SK-N-SH (cell line): ENCODE measurements around the gene PPP3CB. TPM values are rescaled to one million over a fixed set of nuclear protein-coding genes. Genes with fewer than 3 reads are reported as not detected.

Experiments used
- CTCF ChIA-PET: fragments of 300-600, 350-600 bp; formaldehyde crosslinking; extraction: SDS; loops from one replicate; lab custom pipeline; 2021; lab: Yijun Ruan, JAX
- POLR2A ChIA-PET: fragments of 350-600 bp; sonication (Branson Sonifier 250); formaldehyde crosslinking; extraction: SDS; loops from one replicate; lab custom pipeline; 2020; ENCODE audit warnings: antibody characterized with exemption, inconsistent platforms; lab: Yijun Ruan, JAX
- DNase-seq: peaks from one replicate; pipeline ENCODE4 v3.0.0; 2012
- H2AFZ ChIP-seq: fragments of 200-600 bp; sonication (generic); 2 replicates; pipeline ENCODE4 v1.8.1; 2016; ENCODE audit warnings: antibody characterized with exemption, mild to moderate bottlenecking, low read depth
- H3F3A ChIP-seq: fragments of 200-600 bp; sonication (generic); replicated peaks from 2 replicates; pipeline ENCODE3; 2016; ENCODE audit warnings: antibody characterized with exemption, mild to moderate bottlenecking; ENCODE audit not compliant: insufficient read depth
- H3K27ac ChIP-seq, 2 experiments: fragments of 200-500 bp in 1 of 2; fragments of 200-600 bp in 1 of 2; sonication (Bioruptor generic) in 1 of 2; sonication (generic), shearing (Covaris generic) in 1 of 2; 2 replicates each; pipeline versions ENCODE4 v1.5.1 to v1.6.1; 2014 to 2016; ENCODE audit warnings: low read depth in 2 of 2, inconsistent platforms in 1 of 2, low read length in 1 of 2, mild to moderate bottlenecking in 1 of 2, mixed read lengths in 1 of 2
- H3K27me3 ChIP-seq: fragments of 200-600 bp; sonication (generic), shearing (Covaris generic); 2 replicates; pipeline ENCODE4 v1.6.1; 2016; ENCODE audit warnings: mixed run types; ENCODE audit not compliant: insufficient read depth
- H3K36me3 ChIP-seq, 2 experiments: fragments of 200-500 bp in 1 of 2; fragments of 200-600 bp in 1 of 2; sonication (Bioruptor generic) in 1 of 2; sonication (generic) in 1 of 2; replicated peaks in 1 of 2; 2 replicates each; pipeline versions ENCODE3 to v1.5.1; 2014 to 2016; ENCODE audit warnings: low read length in 1 of 2, mild to moderate bottlenecking in 1 of 2; ENCODE audit not compliant: insufficient read depth in 2 of 2, control insufficient read depth in 1 of 2
- H3K4me1 ChIP-seq, 2 experiments: fragments of 200-500 bp in 1 of 2; fragments of 200-600 bp in 1 of 2; sonication (Bioruptor generic) in 1 of 2; sonication (generic), shearing (Covaris generic) in 1 of 2; 2 replicates each; pipeline versions ENCODE4 v1.5.1 to v1.6.1; 2014 to 2016; ENCODE audit warnings: low read depth in 1 of 2, low read length in 1 of 2, mixed run types in 1 of 2; ENCODE audit not compliant: insufficient read depth in 2 of 2, control insufficient read depth in 1 of 2
- H3K4me2 ChIP-seq: fragments of 200-600 bp; sonication (generic), shearing (Covaris generic); 2 replicates; pipeline ENCODE4 v1.6.1; 2017; ENCODE audit warnings: mixed run types
- H3K4me3 ChIP-seq, 2 experiments: fragments of 200-500 bp in 1 of 2; fragments of 200-600 bp in 1 of 2; sonication (Bioruptor generic) in 1 of 2; sonication (generic), shearing (Covaris generic) in 1 of 2; 2 replicates each; pipeline versions ENCODE4 v1.5.1 to v1.8.1; 2014 to 2016; ENCODE audit warnings: low read depth in 2 of 2, inconsistent platforms in 1 of 2, low read length in 1 of 2, mild to moderate bottlenecking in 1 of 2, mixed read lengths in 1 of 2, moderate library complexity in 1 of 2
- H3K79me2 ChIP-seq: fragments of 200-600 bp; sonication (generic); 2 replicates; pipeline ENCODE4 v1.8.1; 2017; ENCODE audit warnings: mild to moderate bottlenecking; ENCODE audit not compliant: insufficient read depth
- H3K9ac ChIP-seq: fragments of 200-600 bp; sonication (generic); 2 replicates; pipeline ENCODE4 v1.6.1; 2017; ENCODE audit warnings: mixed run types
- H3K9me2 ChIP-seq: fragments of 200-600 bp; sonication (generic); 2 replicates; pipeline ENCODE4 v1.6.1; 2017; ENCODE audit warnings: mixed run types
- H3K9me3 ChIP-seq: fragments of 200-600 bp; sonication (generic); 2 replicates; pipeline ENCODE4 v1.6.1; 2017; ENCODE audit warnings: mixed run types, mild to moderate bottlenecking, moderate library complexity
- H4K20me1 ChIP-seq: fragments of 200-600 bp; sonication (generic); 2 replicates; pipeline ENCODE4 v1.6.1; 2017; ENCODE audit warnings: mild to moderate bottlenecking, mixed run types; ENCODE audit not compliant: insufficient read depth
- CHD2 ChIP-seq: fragments of 150-350 bp; IDR thresholded peaks from 2 replicates; pipeline ENCODE4 v1.6.1; 2018; ENCODE audit warnings: low read length; ENCODE audit not compliant: partially characterized antibody
- EZH2phosphoT487 ChIP-seq: fragments of 200-600 bp; sonication (generic); IDR thresholded peaks from 2 replicates; pipeline ENCODE4 v1.6.1; 2017; ENCODE audit warnings: low read depth, mixed run types, mild to moderate bottlenecking, antibody characterized with exemption, moderate library complexity, borderline replicate concordance
- IRF3 ChIP-seq: fragments of 150-350 bp; IDR thresholded peaks from 2 replicates; pipeline ENCODE4 v1.6.1; 2016; ENCODE audit warnings: mild to moderate bottlenecking, low read depth, low read length
- JUND ChIP-seq: IDR thresholded peaks from 2 replicates; pipeline ENCODE4 v1.4.0; 2012
- MAX ChIP-seq: IDR thresholded peaks from 2 replicates; pipeline ENCODE4 v1.4.0; 2012; ENCODE audit warnings: low read depth
- MEF2A ChIP-seq: IDR thresholded peaks from 2 replicates; pipeline ENCODE4 v1.4.0; 2012; ENCODE audit warnings: low read depth, borderline replicate concordance
- MXI1 ChIP-seq: IDR thresholded peaks from 2 replicates; pipeline ENCODE4 v1.6.1; 2012; ENCODE audit warnings: mild to moderate bottlenecking, low read depth, low read length, improper control_type of control experiment
- NFIC ChIP-seq: IDR thresholded peaks from 2 replicates; pipeline ENCODE4 v1.4.0; 2012; ENCODE audit warnings: borderline replicate concordance
- PBX3 ChIP-seq: IDR thresholded peaks from 2 replicates; pipeline ENCODE4; 2012
- POLR2AphosphoS5 ChIP-seq: IDR thresholded peaks from 2 replicates; pipeline ENCODE4 v1.6.1; 2012; ENCODE audit warnings: low read depth, low read length
- RAD21 ChIP-seq: IDR thresholded peaks from 2 replicates; pipeline ENCODE4 v1.6.1; 2012; ENCODE audit warnings: mild to moderate bottlenecking, low read length
- RCOR1 ChIP-seq: fragments of 150-350 bp; IDR thresholded peaks from 2 replicates; pipeline ENCODE4 v1.6.1; 2017; ENCODE audit warnings: antibody characterized with exemption, low read length
- SMC3 ChIP-seq: IDR thresholded peaks from 2 replicates; pipeline ENCODE4 v1.6.1; 2012; ENCODE audit warnings: low read depth, low read length, improper control_type of control experiment
- TAF1 ChIP-seq: IDR thresholded peaks from 2 replicates; pipeline ENCODE4 v1.6.1; 2012; ENCODE audit warnings: low read depth, mild to moderate bottlenecking, low read length, moderate library complexity, borderline replicate concordance
- TCF12 ChIP-seq: IDR thresholded peaks from 2 replicates; pipeline ENCODE4 v1.4.0; 2012
- USF1 ChIP-seq: IDR thresholded peaks from 2 replicates; pipeline ENCODE4 v1.4.0; 2012; ENCODE audit warnings: low read depth, borderline replicate concordance
- USF2 ChIP-seq: fragments of 150-350 bp; IDR thresholded peaks from 2 replicates; pipeline ENCODE4 v1.6.1; 2017; ENCODE audit warnings: antibody characterized with exemption, low read length, low read depth, borderline replicate concordance
- YY1 ChIP-seq: IDR thresholded peaks from 2 replicates; pipeline ENCODE4 v1.4.0; 2012; ENCODE audit warnings: low read depth, mild to moderate bottlenecking
- WGBS: methylation state at CpG from one replicate; pipeline ENCODE4 v1.1.6; 2017; ENCODE audit warnings: low lambda C conversion rate; 5-methylcytosine and 5-hydroxymethylcytosine counted together
- polyA plus RNA-seq, 3 experiments: library from polyadenylated mRNA; depleted of rRNA; stranded (reverse); fragments of >200 nt; gene quantifications; 2 replicates each; pipeline ENCODE4 v1.2.3, GENCODE V29; 2012

PPP3CB gene
- polyA plus RNA-seq, 1 of the 3 experiments (the other 2 are of a cell fraction), result 14.5 TPM

- TF ChIP-seq TAF1 (no peak), PBX3 (no peak)
Observed at GRCh38 chr10:73405556-73405955, 90.3 kb downstream of the PPP3CB start (continued).

- Histone ChIP-seq H3K27ac (no peak overlapping the region), H2AFZ (no peak overlapping the region), H3K4me2 (no peak overlapping the region), H3K27me3 (no peaks in the 10 kb centered on the region), H3K4me1 (no peaks in the 10 kb centered on the region), H4K20me1 (peaks cover 85% of the 10 kb centered on the region), H3K4me3 (no peak overlapping the region), H3K9me3 (no peaks in the 10 kb centered on the region), H3F3A (no peaks in the 10 kb centered on the region), H3K9ac (no peak overlapping the region), H3K36me3 (peaks cover 3 to 18% of the 10 kb centered on the region in 2 experiments), H3K79me2 (peaks cover 100% of the 10 kb centered on the region), H3K9me2 (no peaks in the 10 kb centered on the region)
- POLR2A ChIA-PET, result no interaction called here
- no peak for TF ChIP-seq EZH2phosphoT487
- no peak for TF ChIP-seq RAD21
- TF ChIP-seq PBX3, result no peak
- no peak for TF ChIP-seq POLR2AphosphoS5
- TF ChIP-seq YY1, result no peak
- TF ChIP-seq MEF2A, result no peak
- TF ChIP-seq IRF3, result no peak
- no peak for TF ChIP-seq JUND
- TF ChIP-seq USF1, result no peak
- no peak for TF ChIP-seq RCOR1
- no peak for TF ChIP-seq MAX
- no peak for TF ChIP-seq USF2
- no peak for TF ChIP-seq CHD2
- TF ChIP-seq TAF1, result no peak
- no peak for TF ChIP-seq NFIC
- no peak for TF ChIP-seq MXI1
- no peak for TF ChIP-seq SMC3
- TF ChIP-seq TCF12, result no peak
- no peak for DNase-seq
- WGBS, result 96% methylated on average over 9 of the region's 9 CpGs
- CTCF ChIA-PET, result no interaction called here
Observed at GRCh38 chr10:73404690-73405089, 91.1 kb downstream of the PPP3CB start.
